H1 (cell line): ENCODE measurements around the gene PTPRC. TPM values are rescaled to one million over a fixed set of nuclear protein-coding genes. Genes with fewer than 3 reads are reported as not detected.

Experiments used
- CTCF ChIA-PET: fragments of 300-600 bp; sonication (Branson Sonifier 250); formaldehyde crosslinking; loops from one replicate; lab custom pipeline; 2021; ENCODE audit not compliant: partially characterized antibody; lab: Charles Lee
- POLR2A ChIA-PET: fragments of 300-600 bp; sonication (Branson Sonifier 250); formaldehyde crosslinking; loops from one replicate; lab custom pipeline; 2021; ENCODE audit warnings: inconsistent platforms; ENCODE audit not compliant: partially characterized antibody; lab: Charles Lee
- DNase-seq, 2 experiments: peaks; one replicate each; pipeline versions ENCODE4 v3.0.0 to v3.0.0-alpha.2; 2010 to 2022; ENCODE audit warnings: low spot score in 2 of 2, low read depth in 1 of 2, mixed read lengths in 1 of 2
- FAIRE-seq: peaks from 2 replicates; lab custom pipeline; 2011; peaks lifted over from hg19 to GRCh38; lab: Jason Lieb, UNC
- H2AFZ ChIP-seq: 2 replicates; pipeline ENCODE4 v1.8.1; 2012; ENCODE audit warnings: low read length, inconsistent platforms
- H2AK5ac ChIP-seq: 2 replicates; pipeline ENCODE4 v1.6.1; 2013; ENCODE audit warnings: low read depth, low read length
- H2BK120ac ChIP-seq: replicated peaks from 2 replicates; pipeline ENCODE3; 2013; ENCODE audit warnings: low read depth, low read length, inconsistent platforms
- H2BK12ac ChIP-seq: 2 replicates; pipeline ENCODE4 v1.6.1; 2013; ENCODE audit warnings: low read depth, low read length
- H2BK15ac ChIP-seq: 2 replicates; pipeline ENCODE4 v1.6.1; 2013; ENCODE audit warnings: low read length
- H2BK20ac ChIP-seq: 2 replicates; pipeline ENCODE4 v1.6.1; 2013; ENCODE audit warnings: low read length
- H2BK5ac ChIP-seq: 2 replicates; pipeline ENCODE4 v1.6.1; 2013; ENCODE audit warnings: low read depth, low read length
- H3K14ac ChIP-seq: 2 replicates; pipeline ENCODE4 v1.6.1; 2013; ENCODE audit warnings: inconsistent platforms; ENCODE audit not compliant: insufficient read length
- H3K18ac ChIP-seq: 2 replicates; pipeline ENCODE4 v1.6.1; 2013; ENCODE audit warnings: low read length; ENCODE audit errors: extremely low read depth
- H3K23ac ChIP-seq: 2 replicates; pipeline ENCODE4 v1.6.1; 2013; ENCODE audit warnings: inconsistent platforms; ENCODE audit not compliant: insufficient read length
- H3K23me2 ChIP-seq: 2 replicates; pipeline ENCODE4 v1.6.1; 2013; ENCODE audit warnings: low read depth, low read length
- H3K27ac ChIP-seq: 2 replicates; pipeline ENCODE4 v1.6.1; 2011; ENCODE audit warnings: low read depth, low read length, inconsistent platforms
- H3K27me3 ChIP-seq, 4 experiments: replicated peaks in 1 of 4; 1 replicate in 1 of 4; 2 replicates in 3 of 4; pipeline versions ENCODE4 v1.6.1 to v1.8.1; 2011 to 2013; ENCODE audit warnings: low read length in 3 of 4, mild to moderate bottlenecking in 3 of 4, inconsistent platforms in 2 of 4, mixed read lengths in 2 of 4, moderate library complexity in 1 of 4; ENCODE audit not compliant: control insufficient read depth in 3 of 4, insufficient read depth in 3 of 4; ENCODE audit errors: extremely low read depth in 1 of 4
- H3K36me3 ChIP-seq, 4 experiments: 2 replicates each; pipeline versions ENCODE4 v1.6.1 to v1.8.1; 2011 to 2013; ENCODE audit warnings: mild to moderate bottlenecking in 4 of 4, low read length in 3 of 4, moderate library complexity in 2 of 4, control low read depth in 1 of 4, inconsistent platforms in 1 of 4; ENCODE audit not compliant: insufficient read depth in 4 of 4, control insufficient read depth in 2 of 4
- H3K4ac ChIP-seq: replicated peaks from 2 replicates; pipeline ENCODE3; 2013; ENCODE audit warnings: low read length, low read depth, mixed read lengths, inconsistent platforms; ENCODE audit not compliant: insufficient read length
- H3K4me1 ChIP-seq, 4 experiments: replicated peaks in 1 of 4; 1 replicate in 1 of 4; 2 replicates in 3 of 4; pipeline versions ENCODE4 v1.6.1 to v1.8.1; 2011 to 2013; ENCODE audit warnings: low read length in 3 of 4, inconsistent platforms in 2 of 4, mixed read lengths in 1 of 4; ENCODE audit not compliant: insufficient read depth in 4 of 4, control insufficient read depth in 3 of 4
- H3K4me2 ChIP-seq, 2 experiments: 2 replicates each; pipeline versions ENCODE4 v1.6.1 to v1.8.1; 2011 to 2013; ENCODE audit warnings: low read depth in 2 of 2, low read length in 2 of 2, control low read depth in 1 of 2, inconsistent platforms in 1 of 2, mild to moderate bottlenecking in 1 of 2; ENCODE audit not compliant: insufficient read depth in 1 of 2
- H3K4me3 ChIP-seq, 4 experiments: fragments of 200-600, 300-600 bp in 1 of 4; sonication (generic), shearing (Covaris generic), sonication (Bioruptor Twin) in 1 of 4; 2 replicates each; pipeline versions ENCODE4 v1.5.1 to v1.8.1; 2011 to 2016; ENCODE audit warnings: low read length in 4 of 4, low read depth in 3 of 4, control low read depth in 2 of 4, inconsistent platforms in 2 of 4, mild to moderate bottlenecking in 2 of 4, mixed read lengths in 1 of 4, moderate library complexity in 1 of 4; ENCODE audit not compliant: insufficient read depth in 2 of 4; ENCODE audit errors: extremely low read depth in 1 of 4
- H3K56ac ChIP-seq: replicated peaks from 2 replicates; pipeline ENCODE3; 2013; ENCODE audit warnings: low read depth, mild to moderate bottlenecking, mixed read lengths, low read length, inconsistent platforms; ENCODE audit not compliant: insufficient read length
- H3K79me1 ChIP-seq: 2 replicates; pipeline ENCODE4 v1.6.1; 2013; ENCODE audit warnings: low read depth, low read length, control low read depth
- H3K79me2 ChIP-seq, 2 experiments: 2 replicates each; pipeline versions ENCODE4 v1.6.1 to v1.8.1; 2012 to 2013; ENCODE audit warnings: low read length in 2 of 2, mild to moderate bottlenecking in 2 of 2, inconsistent platforms in 1 of 2; ENCODE audit not compliant: insufficient read depth in 2 of 2, control insufficient read depth in 1 of 2
- H3K9ac ChIP-seq, 4 experiments: replicated peaks in 1 of 4; 1 replicate in 1 of 4; 2 replicates in 3 of 4; pipeline versions ENCODE4 v1.6.1 to v1.8.1; 2011 to 2013; ENCODE audit warnings: low read depth in 3 of 4, low read length in 3 of 4, control low read depth in 2 of 4, mild to moderate bottlenecking in 2 of 4, moderate library complexity in 2 of 4, inconsistent platforms in 1 of 4; ENCODE audit errors: extremely low read depth in 1 of 4
- H3K9me3 ChIP-seq, 2 experiments: 2 replicates each; pipeline versions ENCODE4 v1.6.1 to v1.8.1; 2012 to 2013; ENCODE audit warnings: mild to moderate bottlenecking in 2 of 2, moderate library complexity in 2 of 2, control low read depth in 1 of 2, inconsistent platforms in 1 of 2, low read depth in 1 of 2, low read length in 1 of 2, mixed read lengths in 1 of 2; ENCODE audit not compliant: insufficient read depth in 2 of 2
- H4K20me1 ChIP-seq, 2 experiments: replicated peaks in 1 of 2; 2 replicates each; pipeline versions ENCODE3 to v1.8.1; 2011 to 2013; ENCODE audit warnings: inconsistent platforms in 2 of 2, low read length in 2 of 2, mild to moderate bottlenecking in 1 of 2; ENCODE audit not compliant: insufficient read depth in 2 of 2, control insufficient read depth in 1 of 2
- H4K5ac ChIP-seq: 2 replicates; pipeline ENCODE4 v1.6.1; 2013; ENCODE audit warnings: low read length, low read depth, mixed read lengths, inconsistent platforms; ENCODE audit not compliant: insufficient read length
- H4K8ac ChIP-seq: 2 replicates; pipeline ENCODE4 v1.8.0; 2013; ENCODE audit warnings: mild to moderate bottlenecking, moderate library complexity, low read length, inconsistent platforms; ENCODE audit not compliant: insufficient read depth; ENCODE audit errors: extremely low read depth
- H4K91ac ChIP-seq: replicated peaks from 2 replicates; pipeline ENCODE3; 2013; ENCODE audit warnings: low read length, mixed read lengths, inconsistent platforms; ENCODE audit not compliant: insufficient read length
- SIX5 ChIP-seq: IDR thresholded peaks from 2 replicates; pipeline ENCODE4 v1.6.1; 2011; ENCODE audit warnings: mild to moderate bottlenecking, low read depth, low read length
- WGBS, 2 experiments: shearing (Covaris generic) in 1 of 2; methylation state at CpG; one replicate each; pipeline versions ENCODE4 v1.1.6 to v1.1.7; 2013 to 2015; ENCODE audit warnings: low lambda C conversion rate in 2 of 2, mixed read lengths in 2 of 2, inconsistent platforms in 1 of 2, low coverage in 1 of 2, missing lambda C conversion rate in 1 of 2; ENCODE audit not compliant: insufficient replicate concordance in 2 of 2, insufficient coverage in 1 of 2, insufficient read length in 1 of 2; ENCODE audit errors: extremely low coverage in 1 of 2, missing lambda C conversion rate in 1 of 2; 5-methylcytosine and 5-hydroxymethylcytosine counted together
- polyA plus RNA-seq, 7 experiments: library from polyadenylated mRNA; depleted of rRNA in 3 of 7; stranded (reverse) in 5 of 7; unstranded in 2 of 7; fragments of >200 nt in 5 of 7; fragments of 200-250 nt in 2 of 7; gene quantifications; 1 replicate in 5 of 7; 2 replicates in 1 of 7; 4 replicates in 1 of 7; pipeline versions ENCODE4 v1.2.1 to v1.2.3, GENCODE V29; 2011 to 2013; ENCODE audit warnings: missing spikeins in 2 of 7, mixed read lengths in 2 of 7
- total RNA-seq: library from RNA; stranded (reverse); fragmentation: NEBNext Ultra II Directional; extraction: Animal tissue kit (Norgen Biotek cat#: 25700); gene quantifications from 2 replicates; pipeline ENCODE4 v1.2.1, GENCODE V29; 2021

The PTPRC gene
- total and polyA plus RNA-seq, 2 of the 8 experiments (the other 6 are each of a cell fraction or from before 2014, with no cell fraction given): 0.05 TPM; not detected in 1

DNA sequence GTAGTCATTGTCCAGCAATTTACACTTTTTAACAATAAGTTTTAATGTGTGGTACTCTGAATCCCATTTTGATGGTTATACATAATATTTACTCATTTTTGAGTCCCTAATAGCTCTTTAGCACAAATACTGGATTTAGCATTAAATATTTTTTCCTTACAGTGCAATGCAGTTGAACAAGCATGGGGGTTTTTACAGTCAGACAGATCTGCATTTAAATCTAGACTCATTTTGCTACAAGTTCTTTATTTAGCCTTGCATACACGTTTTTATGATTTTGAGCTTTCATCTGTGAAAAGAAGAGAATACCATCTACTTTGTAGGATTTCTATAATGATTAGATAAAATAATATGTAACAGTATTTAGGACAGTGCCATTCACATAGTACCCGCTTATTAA, 44.0 kb downstream of the PTPRC start:
- no peak overlapping the region for H2BK15ac ChIP-seq
- TF ChIP-seq SIX5: no peak

More for the DNA sequence above, 44.0 kb downstream of the PTPRC start:
- Histone ChIP-seq H4K20me1 (no peaks in the 10 kb centered on the region), H4K8ac (no peak overlapping the region), H3K27ac (no peak overlapping the region), H3K23ac (no peak overlapping the region), H3K36me3 (no peaks in the 10 kb centered on the region), H2AFZ (no peak overlapping the region), H2BK120ac (no peak overlapping the region), H2BK20ac (no peak overlapping the region), H3K9me3 (no peaks in the 10 kb centered on the region), H3K14ac (no peak overlapping the region), H3K79me1 (no peaks in the 10 kb centered on the region), H4K91ac (no peak overlapping the region), H3K27me3 (no peaks in the 10 kb centered on the region), H3K18ac (no peak overlapping the region), H4K5ac (no peak overlapping the region), H2BK12ac (no peak overlapping the region), H3K4ac (no peak overlapping the region), H3K79me2 (no peaks in the 10 kb centered on the region), H3K4me1 (no peaks in the 10 kb centered on the region), H3K4me2 (no peak overlapping the region), H2BK5ac (no peak overlapping the region), H3K23me2 (no peaks in the 10 kb centered on the region), H3K9ac (no peak overlapping the region), H3K56ac (no peak overlapping the region), H2AK5ac (no peak overlapping the region), H3K4me3 (no peak overlapping the region)
- CTCF ChIA-PET: interaction anchor here (1.7 to 2.4 kb wide), 3 partner anchors 10 to 217 kb away, joined by 4 to 6 read pairs (median 5); no protein-coding TSS in a partner anchor
- DNase-seq (no peak), FAIRE-seq (no peak)
- WGBS, 2 experiments: 84% methylated on average over 2 of the region's 2 CpGs; no CpG with 5 or more reads in 1 of the 2 experiments
- POLR2A ChIA-PET: no interaction called here
